Jurkat, Clone E6-1 (cell line): ENCODE data around the gene ALPK1.

Experiments used
- DNase-seq: peaks from one replicate; pipeline ENCODE4 v3.0.0-alpha.2; 2011; ENCODE audit warnings: low read depth, low spot score
- H3K4me3 ChIP-seq: 2 replicates; pipeline ENCODE4 v1.5.1; 2011; ENCODE audit warnings: mild to moderate bottlenecking, low read length, control low read depth, moderate library complexity

ALPK1 gene

GRCh38 chr4:112361181-112361791 is 64.1 kb downstream of the ALPK1 start:
- DNase-seq = no peak

GRCh38 chr4:112370466-112370865 is 73.3 kb downstream of the ALPK1 start:
- no peak overlapping the region for H3K4me3 ChIP-seq
- no peak for DNase-seq

More at GRCh38 chr4:112361181-112361791, 64.1 kb downstream of the ALPK1 start:
- H3K4me3 ChIP-seq = no peak overlapping the region

GRCh38 chr4:112371361-112371760 is 74.2 kb downstream of the ALPK1 start:
- H3K4me3 ChIP-seq = no peak overlapping the region
- no peak for DNase-seq

GRCh38 chr4:112374850-112375249 is 77.7 kb downstream of the ALPK1 start:
- no peak overlapping the region for H3K4me3 ChIP-seq
- DNase-seq = no peak

GRCh38 chr4:112377171-112377570 is 80.0 kb downstream of the ALPK1 start:
- no peak overlapping the region for H3K4me3 ChIP-seq
- no peak for DNase-seq

- no peak for DNase-seq
- H3K4me3 ChIP-seq = no peak overlapping the region
Measured at GRCh38 chr4:112377594-112378242, 80.5 kb downstream of the ALPK1 start.

- no peak for DNase-seq
- no peak overlapping the region for H3K4me3 ChIP-seq
Measured at GRCh38 chr4:112378243-112378620, 81.1 kb downstream of the ALPK1 start.

- H3K4me3 ChIP-seq = no peak overlapping the region
- no peak for DNase-seq
Measured at GRCh38 chr4:112378858-112379257, 81.7 kb downstream of the ALPK1 start.

GRCh38 chr4:112379306-112379705 is 82.1 kb downstream of the ALPK1 start:
- H3K4me3 ChIP-seq = no peak overlapping the region
- no peak for DNase-seq

- H3K4me3 ChIP-seq = no peak overlapping the region
- DNase-seq = no peak
Measured at GRCh38 chr4:112381996-112382692, 85.0 kb downstream of the ALPK1 start.

- H3K4me3 ChIP-seq = no peak overlapping the region
- no peak for DNase-seq
Measured at GRCh38 chr4:112386071-112386470, 88.9 kb downstream of the ALPK1 start.

GRCh38 chr4:112402098-112402497 is 104.9 kb downstream of the ALPK1 start:
- DNase-seq = no peak
- H3K4me3 ChIP-seq = no peak overlapping the region

- no peak for DNase-seq
Measured at GRCh38 chr4:112403101-112403945, 106.2 kb downstream of the ALPK1 start.

GRCh38 chr4:112410364-112410763 is 113.2 kb downstream of the ALPK1 start:
- DNase-seq = no peak
- no peak overlapping the region for H3K4me3 ChIP-seq

More at GRCh38 chr4:112403101-112403945, 106.2 kb downstream of the ALPK1 start:
- no peak overlapping the region for H3K4me3 ChIP-seq

GRCh38 chr4:112410804-112411203 is 113.6 kb downstream of the ALPK1 start:
- DNase-seq = no peak
- H3K4me3 ChIP-seq = no peak overlapping the region

- no peak overlapping the region for H3K4me3 ChIP-seq
- DNase-seq = no peak
Measured at GRCh38 chr4:112411781-112412550, 114.8 kb downstream of the ALPK1 start.

GRCh38 chr4:112416464-112416863 is 119.3 kb downstream of the ALPK1 start:
- no peak for DNase-seq
- no peak overlapping the region for H3K4me3 ChIP-seq

- DNase-seq = no peak
- no peak overlapping the region for H3K4me3 ChIP-seq
Measured at GRCh38 chr4:112418092-112418491, 120.9 kb downstream of the ALPK1 start.

GRCh38 chr4:112421911-112422310 is 124.7 kb downstream of the ALPK1 start:
- DNase-seq = no peak
- no peak overlapping the region for H3K4me3 ChIP-seq
